NCI-H446 (cell line): Measurements from ENCODE around the gene AHI1.
"Not testable (repeated sequence)": the region's sequence is repeated elsewhere in the genome, so short reads cannot be mapped to it uniquely, and the experiment has no call there.

ENCODE experiments used
- DNase-seq, 2 experiments: peaks; one replicate each; lab custom pipeline; 2025; lab: John Stamatoyannopoulos, UW

The AHI1 gene

DNA sequence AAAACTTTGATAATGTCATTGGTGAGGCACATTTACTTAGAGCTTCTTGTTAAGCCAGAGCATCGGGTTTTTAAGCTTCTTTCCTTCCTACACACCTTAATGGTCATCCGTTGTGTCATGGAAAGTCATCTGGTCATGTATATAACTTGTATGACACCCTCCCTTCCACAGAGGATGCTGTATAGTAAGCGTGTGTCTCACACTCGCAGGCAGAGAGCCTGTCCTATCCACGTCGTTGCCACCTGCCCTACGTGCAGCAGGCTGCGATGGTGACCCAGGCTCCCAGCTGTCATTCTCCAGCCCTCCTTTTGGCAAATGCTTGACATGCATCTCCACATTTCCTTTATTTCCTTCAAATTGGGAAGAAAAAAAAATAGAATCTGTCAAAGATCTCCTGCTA, 230.9 kb downstream of the AHI1 start:
- no peak for DNase-seq

DNA sequence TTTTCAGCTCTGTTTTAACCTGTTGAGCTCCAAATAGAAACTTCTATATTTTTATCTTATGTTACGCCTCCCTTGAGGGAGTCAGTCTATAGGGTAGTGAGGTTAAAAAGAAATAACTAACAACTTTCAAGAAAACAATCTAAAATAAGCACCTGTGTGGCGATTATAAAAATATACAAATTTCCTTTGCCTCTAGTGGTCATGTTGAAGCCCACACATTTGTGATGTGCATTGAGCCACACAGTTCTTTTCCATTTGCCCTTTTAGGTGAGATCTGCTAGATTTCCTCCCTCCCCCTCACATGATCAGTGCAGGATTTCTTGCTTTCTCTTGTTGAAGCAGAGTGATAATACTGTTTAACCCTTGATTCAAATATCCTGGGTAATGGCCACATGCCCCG, 232.3 kb downstream of the AHI1 start:
- no peak for DNase-seq

DNA sequence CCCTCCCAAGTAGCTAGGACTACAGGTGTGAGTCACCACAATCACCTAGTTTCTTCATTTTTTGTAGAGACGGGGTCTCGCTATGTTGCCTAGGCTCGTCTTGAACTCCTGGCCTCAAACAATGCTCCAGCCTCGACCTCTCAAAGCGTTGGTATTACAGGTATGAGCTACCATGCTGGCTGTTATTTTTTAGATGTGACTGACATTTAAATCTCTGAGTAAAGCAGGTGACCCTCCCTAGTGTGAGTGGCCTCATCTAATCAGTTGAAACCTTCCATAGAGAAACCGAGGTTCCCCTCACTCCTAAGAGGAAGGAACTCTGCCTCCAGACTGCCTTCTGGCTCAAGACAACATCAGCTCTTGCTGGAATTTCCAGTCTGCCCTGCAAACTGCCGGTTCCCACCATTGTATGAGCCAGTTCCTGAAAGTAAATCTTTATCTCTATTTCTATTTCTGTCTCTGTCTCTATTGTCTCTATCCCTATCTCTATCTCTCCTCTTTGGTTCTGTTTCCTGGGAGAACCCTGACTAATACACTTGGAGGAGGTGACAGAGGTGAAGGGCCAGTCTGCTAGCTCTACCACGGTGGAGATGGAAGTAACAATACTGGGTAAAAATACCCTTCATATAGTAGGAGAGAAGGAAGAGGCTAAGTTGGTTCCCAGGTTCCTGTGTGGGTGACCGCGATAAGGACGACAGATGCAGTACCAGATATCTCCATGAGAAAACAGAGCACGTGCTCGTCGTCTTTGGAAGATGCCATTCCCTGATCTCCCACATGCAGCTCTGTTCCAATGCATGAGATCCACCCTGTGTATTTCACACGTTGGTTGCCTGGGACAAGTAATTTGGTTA, 235.4 kb downstream of the AHI1 start:
- DNase-seq: no peak

DNA sequence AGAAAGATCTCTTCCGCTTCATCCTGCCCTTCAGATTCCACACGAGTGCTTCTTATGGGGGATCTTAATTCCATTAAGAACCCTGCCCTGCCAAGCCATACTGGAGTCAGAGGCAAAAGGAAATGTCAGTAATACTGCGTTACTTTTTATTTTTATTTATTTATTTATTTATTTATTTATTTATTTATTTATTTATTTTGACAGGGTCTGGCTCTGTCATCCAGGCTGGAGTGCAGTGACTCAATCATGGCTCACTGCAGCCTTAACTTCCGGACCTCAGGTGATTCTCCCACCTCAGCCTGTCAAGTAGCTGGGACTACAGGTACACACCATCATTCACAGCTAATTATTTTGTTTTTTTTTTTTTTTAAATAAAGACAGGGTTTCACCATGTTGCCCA, 236.9 kb downstream of the AHI1 start:
- no peak for DNase-seq

DNA sequence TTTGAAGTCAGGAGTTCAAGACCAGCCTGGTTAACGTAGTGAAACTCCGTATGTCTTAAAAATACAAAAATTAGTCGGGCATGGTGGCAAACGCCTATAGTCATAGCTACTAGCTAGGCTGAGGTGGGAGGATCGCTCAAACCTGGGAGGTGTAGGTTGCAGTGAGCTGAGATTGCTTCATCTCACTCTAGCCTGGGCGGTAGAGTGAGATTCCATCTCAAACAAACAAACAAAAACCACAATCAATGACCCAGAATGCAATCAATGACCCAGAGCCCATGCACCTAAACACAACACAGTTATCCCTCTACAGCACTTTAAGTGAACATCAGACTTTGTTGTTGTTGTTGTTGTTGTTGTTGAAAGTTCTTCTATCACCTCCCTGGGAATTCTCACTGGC, 238.6 kb downstream of the AHI1 start:
- no peak for DNase-seq

DNA sequence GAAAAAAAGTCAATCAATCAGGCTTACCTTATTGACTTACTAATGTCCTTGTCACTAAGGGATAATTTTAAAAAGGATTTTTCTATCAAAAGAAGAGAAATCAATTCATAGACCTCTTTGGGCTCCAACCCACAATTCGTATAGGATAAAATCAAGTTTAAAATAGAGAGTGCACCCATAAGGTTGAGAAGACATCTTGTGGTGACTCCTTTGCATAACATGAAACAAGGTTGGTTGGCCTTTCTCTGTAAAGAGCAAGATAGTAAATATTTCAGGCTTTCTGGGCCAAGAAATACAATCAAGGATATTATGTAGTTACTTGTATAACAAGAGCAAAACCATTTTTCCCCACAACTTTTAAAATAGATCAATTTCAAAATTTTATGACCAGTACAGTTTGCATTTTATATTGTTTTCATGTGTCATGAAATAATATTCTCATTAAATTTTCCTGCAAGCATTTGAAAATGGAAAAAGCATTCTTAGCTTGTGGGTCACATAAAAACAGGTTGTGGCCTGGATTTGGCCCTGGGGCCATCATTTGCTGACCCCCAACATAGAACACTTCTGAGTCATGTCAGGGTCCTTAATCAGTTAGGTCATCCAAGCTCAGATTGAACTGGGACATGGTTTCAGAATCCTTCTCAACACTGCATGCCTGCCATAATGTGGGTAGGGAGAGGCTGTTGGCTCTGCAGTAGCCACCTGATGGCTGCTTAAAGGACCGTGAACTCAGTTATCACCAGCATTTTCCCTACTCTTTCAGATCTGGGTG, 239.7 kb downstream of the AHI1 start:
- DNase-seq: no peak

DNA sequence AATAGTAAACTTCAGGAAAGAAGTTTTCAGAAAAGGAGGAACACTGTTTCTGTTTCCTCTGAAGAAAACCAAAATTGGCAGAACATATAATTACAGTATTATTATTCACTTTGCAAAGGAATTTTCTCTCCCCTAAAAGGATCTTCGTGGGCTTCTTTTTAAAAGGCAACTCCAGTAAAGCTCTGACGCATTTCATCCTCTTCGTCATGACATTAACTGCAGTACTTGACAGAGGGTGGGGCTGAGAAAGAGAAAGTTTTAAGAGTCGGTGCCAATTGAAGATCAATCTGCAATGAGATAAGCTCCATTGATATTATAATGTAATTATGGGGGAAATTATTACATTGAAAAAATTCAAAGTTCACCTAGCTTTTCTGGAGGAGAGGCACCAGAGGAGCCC, 240.7 kb downstream of the AHI1 start:
- DNase-seq: no peak

DNA sequence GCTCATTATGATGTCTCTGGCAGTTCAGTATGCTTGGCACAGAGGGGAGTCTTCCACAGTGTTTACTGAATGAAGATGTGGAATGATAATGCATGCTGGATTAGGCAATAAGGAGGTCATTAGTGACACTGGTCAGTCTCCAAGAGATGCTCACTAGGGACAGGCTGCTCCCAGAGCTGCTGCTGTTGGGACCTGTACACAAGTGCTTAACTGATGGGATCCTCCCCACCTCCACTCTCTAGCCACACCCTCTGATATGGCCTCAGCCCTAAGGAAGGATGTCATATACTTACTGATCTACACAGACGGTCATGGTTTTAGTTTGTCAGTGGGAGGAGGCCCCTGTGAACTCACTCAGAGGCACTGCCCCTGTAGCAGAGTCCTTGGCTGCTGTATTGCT, 243.1 kb downstream of the AHI1 start:
- DNase-seq: no peak

DNA sequence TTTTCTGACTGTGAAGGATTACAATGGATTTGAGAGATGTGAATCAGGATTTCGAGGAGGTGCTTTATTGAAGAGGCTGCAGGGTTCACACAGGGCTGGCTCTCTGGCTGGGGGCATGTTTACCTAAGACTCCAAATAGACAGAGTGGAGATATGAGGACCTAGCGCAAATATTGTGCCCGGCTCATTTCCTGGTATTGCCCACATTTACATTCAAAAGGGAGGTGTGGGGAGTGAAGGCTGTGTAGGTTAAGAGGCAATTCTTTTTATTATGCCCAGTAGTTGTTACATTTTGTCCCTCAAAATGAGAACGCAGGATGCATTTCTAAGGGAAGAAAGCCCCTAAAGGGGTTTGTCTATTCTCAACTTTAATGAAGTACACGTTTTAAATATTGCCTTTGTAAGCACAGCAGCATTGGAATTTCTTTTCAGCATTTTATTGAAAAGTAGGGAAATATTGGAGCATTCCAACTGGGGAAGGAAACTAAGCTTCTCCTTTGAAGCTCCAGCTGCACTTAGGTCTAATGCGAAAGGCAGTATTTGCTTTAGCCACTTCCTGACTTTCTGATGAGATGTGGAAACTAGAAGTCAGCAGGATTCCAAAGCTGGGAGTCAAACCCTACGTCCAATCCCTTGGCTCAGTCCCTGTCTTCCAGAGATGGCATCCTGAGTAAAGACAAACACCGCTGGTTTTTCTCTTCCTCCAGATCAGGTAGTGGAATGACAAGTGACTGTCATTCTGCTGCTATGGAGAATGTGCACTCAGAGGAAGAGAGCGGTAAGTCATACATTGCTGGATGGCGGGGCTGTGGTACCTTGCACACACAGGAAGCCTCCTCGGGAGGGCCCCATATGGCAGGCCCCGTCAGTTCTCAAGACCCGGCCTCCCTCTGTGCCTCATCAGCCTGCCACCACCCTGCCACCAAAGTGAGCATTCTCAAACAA, 245.8 kb downstream of the AHI1 start:
- DNase-seq: no peak

DNA sequence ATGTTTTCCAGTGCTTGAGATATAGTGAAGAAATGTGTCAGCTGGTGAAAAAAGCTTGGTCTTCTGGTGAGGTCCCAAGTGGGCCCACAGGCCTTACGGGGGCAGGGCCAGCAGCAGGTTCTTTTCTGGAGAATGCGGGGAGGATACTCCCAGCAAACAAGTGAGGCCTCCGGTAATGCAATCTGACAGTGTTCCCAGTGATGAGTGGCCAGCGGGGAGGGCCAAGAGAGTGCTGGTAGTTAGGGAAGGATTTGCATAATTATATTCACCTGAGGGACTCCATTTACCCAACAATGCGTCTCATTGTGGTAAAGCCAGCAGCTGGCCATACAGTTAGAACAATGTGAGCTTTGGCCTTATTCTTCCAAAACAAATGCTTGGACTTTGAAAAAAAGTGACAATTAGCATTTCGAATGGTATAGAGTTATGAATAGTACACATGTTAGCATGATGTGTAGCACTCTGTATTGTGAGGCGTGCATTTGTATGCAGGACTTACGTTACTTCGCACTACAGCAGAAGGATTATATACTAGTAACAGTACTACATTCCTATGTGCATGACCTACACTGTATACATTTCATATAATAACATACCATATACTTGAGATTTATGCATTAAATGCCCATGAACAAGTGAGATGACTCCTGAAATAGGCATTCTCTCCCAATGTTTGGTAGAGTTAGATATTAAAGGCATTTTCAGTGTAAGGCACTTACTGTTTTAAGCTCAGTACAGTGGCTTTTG, 246.6 kb downstream of the AHI1 start:
- DNase-seq: no peak

DNA sequence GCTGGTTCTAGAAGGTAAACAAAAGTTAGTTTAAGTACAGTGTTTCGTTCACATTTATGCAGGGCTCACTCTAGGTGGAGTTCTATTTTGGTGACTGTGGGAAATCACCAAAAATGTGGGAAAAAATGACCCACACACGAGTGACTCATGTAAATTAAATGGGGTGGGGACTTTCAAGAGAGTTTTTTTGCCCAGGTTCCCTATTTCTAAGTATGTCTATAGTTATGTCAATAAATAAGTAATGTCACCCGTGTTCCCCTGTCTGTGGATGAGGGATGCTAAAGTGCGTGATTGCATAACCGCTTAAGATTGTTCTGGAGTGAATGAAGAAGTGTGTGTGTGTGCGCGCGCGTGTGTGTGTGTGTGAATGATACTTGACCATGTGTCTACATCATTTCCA, 247.3 kb downstream of the AHI1 start:
- DNase-seq: no peak

DNA sequence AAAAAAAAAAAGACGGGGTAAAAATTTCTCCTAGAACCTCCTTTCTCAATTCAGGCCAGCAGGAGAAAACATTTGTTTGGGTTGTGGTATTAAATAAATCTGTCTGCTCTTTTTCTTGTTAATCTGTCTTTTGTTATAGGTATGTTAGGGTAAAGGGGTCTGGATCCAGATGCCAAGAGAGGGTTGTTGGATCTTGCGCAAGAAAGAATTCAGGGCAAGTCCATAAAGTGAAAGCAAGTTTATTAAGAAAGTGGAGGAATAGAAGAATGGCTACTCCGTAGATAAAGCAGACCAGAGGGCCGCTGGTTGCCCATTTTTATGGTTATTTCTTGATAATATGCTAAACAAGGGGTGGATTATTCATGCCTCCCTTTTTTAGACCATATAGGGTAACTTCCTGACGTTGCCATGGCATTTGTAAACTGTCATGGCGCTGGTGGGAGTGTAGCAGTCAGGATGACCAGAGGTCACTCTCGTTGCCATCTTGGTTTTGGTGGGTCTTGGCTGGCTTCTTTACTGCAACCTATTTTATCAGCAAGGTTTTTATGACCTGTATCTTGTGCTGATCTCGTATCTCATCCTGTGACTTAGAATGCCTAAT, 251.0 kb downstream of the AHI1 start:
- DNase-seq: not testable (repeated sequence)

DNA sequence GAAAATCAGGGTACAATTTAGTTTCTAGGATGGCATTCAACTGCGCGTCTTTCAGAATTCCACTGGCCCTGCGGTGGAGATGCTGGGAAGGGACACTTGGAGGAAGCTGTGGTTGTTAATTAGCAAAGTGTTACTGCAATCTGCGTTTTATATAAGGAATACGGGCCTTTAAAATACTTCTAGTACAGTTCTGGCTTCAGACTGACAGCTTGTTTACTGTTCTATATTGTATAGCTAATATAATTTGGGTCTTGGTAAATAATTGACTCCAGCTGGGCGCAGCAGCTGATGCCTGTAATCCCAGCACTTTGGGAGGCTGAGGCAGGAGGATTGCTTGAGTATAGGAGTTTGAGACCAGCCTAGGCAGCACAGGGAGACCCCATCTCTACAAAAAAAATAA, 252.7 kb downstream of the AHI1 start:
- no peak for DNase-seq

DNA sequence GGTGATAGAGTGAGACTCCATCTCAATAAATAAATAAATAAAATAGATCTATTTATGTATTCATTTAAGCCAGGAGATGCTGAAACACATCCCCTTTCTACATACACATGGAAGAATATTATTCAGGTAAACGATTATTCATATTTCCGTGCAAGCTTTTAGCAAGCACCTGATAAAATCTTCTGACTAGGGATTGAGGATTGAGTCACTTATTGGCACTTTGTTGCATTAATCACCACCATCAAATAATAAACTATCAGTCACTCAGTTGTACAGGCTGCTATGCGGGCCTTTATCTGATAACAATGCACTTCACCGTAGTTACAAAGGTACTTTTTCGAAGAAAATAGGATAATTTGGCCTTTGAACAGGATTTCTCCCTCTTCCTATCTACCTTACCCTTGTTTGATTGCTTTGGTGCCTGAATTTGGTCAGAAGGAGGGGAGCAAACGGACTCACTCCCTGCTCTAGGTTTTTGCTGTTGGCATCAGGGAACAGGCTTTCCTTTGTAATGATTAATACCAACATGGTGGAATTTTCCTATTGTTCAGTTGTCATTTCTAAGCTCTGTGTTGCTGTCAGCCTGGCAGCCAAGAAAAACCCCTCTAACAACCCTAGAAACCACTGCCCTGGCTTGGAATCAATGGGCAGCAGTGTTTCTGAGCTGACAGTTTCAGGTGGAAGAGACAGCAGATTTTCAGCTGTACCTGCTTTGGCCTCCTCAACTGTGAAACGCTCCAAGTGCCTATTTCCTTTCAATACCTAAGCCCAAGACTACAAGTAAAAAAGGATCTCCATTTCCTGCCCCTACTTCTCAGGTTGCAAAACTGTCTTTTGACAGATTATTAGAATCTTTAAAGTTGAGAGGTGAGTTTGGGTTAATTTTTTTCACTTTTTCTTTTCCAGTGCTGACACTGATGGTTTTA, 253.4 kb downstream of the AHI1 start:
- DNase-seq: no peak

DNA sequence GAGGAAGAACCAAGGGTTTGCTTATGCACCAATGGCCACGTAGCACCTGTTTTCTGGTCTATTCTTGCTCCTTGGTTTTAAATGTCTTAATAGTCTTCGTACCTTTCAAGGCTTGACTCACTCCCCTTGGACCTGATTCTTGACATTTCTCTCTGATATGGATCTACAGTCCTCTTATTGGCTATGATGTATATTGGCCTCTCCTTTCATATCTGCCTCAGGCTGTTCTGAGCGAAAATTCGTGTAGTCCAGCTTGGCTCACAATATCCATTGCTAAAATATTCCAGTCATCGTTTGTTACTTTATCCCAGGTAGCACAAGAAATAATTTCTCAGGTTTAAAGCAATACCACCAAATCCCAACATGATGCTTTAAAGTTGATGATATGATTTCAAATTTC, 256.8 kb downstream of the AHI1 start:
- no peak for DNase-seq

DNA sequence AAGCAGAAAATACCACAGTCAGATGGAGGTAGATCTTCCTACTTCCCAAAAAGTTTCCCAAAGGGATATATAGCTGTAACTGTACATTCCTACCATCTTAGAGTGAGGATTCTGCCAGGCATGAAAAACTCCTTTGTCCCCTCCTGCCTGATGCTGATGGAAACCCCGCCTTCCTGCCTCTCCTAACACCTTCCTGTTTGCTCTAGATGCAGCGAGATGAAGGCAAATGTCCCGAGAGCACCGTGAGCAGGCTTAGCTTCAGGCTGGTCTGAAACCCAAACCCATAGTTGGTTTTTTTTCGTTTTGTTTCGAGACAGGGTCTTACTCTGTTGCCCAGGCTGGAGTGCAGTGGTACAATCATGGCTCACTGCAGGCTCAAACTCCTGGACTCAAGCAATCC, 260.8 kb downstream of the AHI1 start:
- DNase-seq: no peak

DNA sequence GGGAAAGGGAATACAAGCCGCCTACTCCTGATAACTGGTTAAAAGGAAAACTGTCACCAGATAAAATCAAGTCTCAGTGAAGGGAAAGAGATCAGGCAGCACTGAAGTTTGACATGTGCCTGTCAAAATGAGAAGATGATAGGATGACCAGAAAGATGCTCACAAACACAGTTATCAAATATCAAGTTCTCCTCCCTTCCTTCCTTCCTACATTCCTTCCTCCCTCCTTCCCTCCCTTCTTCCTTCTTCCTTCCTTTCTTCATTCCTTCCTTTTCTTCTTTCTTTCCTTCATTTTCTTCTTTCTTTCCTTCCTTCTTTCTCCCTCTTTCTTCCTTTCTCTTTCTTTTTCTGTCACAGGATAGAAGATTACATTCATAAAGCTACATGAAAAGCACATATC, 261.2 kb downstream of the AHI1 start:
- DNase-seq: no peak

DNA sequence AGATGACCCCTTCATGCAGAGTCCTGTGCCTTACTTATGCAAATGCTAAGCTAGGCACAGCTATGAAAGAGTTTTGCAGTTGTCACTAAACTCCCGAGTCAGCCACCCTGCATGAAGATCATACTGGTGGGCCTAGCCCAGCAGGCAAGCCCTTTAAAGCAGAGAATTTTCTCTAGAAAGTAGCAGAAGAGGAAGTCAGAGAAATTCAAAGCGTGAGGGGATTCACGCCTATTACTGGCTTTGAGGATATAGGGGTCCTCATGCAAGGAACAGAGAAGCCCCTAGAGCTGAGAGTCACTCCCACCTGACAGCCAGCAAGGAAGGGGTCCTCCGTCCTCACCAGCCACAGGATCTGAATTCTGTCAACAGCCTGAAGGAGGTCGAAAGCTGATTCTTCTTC, 261.8 kb downstream of the AHI1 start:
- no peak for DNase-seq

DNA sequence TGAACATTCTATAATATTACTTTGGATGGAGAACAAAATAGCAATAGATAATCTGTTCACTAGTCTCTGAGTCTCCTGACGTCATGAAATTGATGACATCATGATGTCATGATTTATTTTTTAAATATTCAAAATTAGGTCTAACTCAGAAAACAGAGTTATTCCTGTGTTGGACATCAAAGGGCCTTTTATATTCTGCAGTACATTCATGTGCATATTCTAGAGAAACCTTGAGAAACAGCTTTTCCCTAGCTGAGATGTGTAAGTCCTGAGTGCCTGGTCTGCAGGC, 263.1 kb downstream of the AHI1 start:
- no peak for DNase-seq
